PFSK-1 (cell line): Measurements from ENCODE around the gene SLC12A8.

ENCODE experiments used
- FOXP2 ChIP-seq: optimal IDR thresholded peaks from 2 replicates; pipeline ENCODE3; 2011; ENCODE audit warnings: borderline replicate concordance, control low read depth, inconsistent platforms; ENCODE audit not compliant: insufficient read depth; ENCODE audit errors: extremely low read length, extremely low read depth
- POLR2AphosphoS5 ChIP-seq: IDR thresholded peaks from 2 replicates; pipeline ENCODE4 v1.6.1; 2012; ENCODE audit warnings: low read depth, mild to moderate bottlenecking, control low read depth, low read length, moderate library complexity
- SIN3A ChIP-seq: IDR thresholded peaks from 2 replicates; pipeline ENCODE4 v1.6.1; 2012; ENCODE audit warnings: mild to moderate bottlenecking, low read length, moderate library complexity, borderline replicate concordance; ENCODE audit not compliant: insufficient read depth
- TAF1 ChIP-seq: IDR thresholded peaks from 2 replicates; pipeline ENCODE4 v1.6.1; 2012; ENCODE audit warnings: low read length, control low read depth, borderline replicate concordance; ENCODE audit not compliant: insufficient read depth
- TF ChIP-seq, protein P1 (sequence below), 2 experiments: IDR thresholded peaks; 2 replicates each; pipeline versions ENCODE4 v1.6.1 to v1.8.0; 2011 to 2012; ENCODE audit warnings: low read depth in 2 of 2, low read length in 2 of 2, control low read depth in 1 of 2, inconsistent platforms in 1 of 2, mild to moderate bottlenecking in 1 of 2, moderate library complexity in 1 of 2; ENCODE audit not compliant: insufficient read depth in 1 of 2

The SLC12A8 gene

DNA sequence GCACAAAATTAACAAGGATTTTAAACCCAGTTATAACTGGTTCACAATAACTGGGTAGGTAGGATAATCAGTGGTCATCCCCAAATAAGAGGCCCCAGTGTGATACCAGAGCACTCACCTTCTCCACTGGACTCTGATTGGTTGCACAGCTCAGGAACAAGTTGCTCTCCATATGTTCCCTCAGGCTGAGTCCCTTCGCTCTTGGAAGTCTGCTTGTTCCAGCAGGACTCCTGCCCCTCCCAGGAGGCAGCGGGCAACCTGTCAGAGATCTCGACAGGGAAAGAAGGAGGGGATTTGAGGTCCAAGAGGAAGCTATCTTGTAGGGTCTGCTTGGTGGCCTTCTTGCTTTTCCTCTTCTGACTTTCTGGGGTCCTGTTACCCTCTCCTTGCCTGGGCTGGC is 105.2 kb downstream of the SLC12A8 start:
- TF ChIP-seq, protein P1, sequence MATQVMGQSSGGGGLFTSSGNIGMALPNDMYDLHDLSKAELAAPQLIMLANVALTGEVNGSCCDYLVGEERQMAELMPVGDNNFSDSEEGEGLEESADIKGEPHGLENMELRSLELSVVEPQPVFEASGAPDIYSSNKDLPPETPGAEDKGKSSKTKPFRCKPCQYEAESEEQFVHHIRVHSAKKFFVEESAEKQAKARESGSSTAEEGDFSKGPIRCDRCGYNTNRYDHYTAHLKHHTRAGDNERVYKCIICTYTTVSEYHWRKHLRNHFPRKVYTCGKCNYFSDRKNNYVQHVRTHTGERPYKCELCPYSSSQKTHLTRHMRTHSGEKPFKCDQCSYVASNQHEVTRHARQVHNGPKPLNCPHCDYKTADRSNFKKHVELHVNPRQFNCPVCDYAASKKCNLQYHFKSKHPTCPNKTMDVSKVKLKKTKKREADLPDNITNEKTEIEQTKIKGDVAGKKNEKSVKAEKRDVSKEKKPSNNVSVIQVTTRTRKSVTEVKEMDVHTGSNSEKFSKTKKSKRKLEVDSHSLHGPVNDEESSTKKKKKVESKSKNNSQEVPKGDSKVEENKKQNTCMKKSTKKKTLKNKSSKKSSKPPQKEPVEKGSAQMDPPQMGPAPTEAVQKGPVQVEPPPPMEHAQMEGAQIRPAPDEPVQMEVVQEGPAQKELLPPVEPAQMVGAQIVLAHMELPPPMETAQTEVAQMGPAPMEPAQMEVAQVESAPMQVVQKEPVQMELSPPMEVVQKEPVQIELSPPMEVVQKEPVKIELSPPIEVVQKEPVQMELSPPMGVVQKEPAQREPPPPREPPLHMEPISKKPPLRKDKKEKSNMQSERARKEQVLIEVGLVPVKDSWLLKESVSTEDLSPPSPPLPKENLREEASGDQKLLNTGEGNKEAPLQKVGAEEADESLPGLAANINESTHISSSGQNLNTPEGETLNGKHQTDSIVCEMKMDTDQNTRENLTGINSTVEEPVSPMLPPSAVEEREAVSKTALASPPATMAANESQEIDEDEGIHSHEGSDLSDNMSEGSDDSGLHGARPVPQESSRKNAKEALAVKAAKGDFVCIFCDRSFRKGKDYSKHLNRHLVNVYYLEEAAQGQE (IDR thresholded peaks at IDR 0.05; ENCODE audit: insufficient read depth in 1 of 2, low read depth in 2 of 2, low read length in 2 of 2), result no peak
- no peak for TF ChIP-seq TAF1
- no peak for TF ChIP-seq FOXP2
- TF ChIP-seq SIN3A, result no peak
- no peak for TF ChIP-seq POLR2AphosphoS5

DNA sequence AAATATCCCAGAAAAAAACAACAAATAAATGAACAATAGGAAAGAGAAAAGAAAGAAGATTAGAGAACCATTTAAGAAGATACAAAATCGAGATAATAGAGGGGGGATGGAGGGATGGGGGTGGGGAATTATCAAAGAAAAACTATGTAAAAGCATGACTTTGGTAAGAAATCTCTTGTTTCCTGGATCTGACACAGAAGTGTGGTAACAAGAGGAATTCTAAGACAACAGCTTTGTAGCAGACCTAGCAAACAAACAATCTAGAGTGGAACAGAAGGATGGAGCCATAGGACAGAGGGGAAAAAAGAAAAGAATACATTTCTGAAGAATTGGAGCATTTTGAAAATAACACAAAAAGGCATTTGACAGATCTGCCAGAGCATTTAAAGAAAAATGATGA is 107.4 kb downstream of the SLC12A8 start:
- TF ChIP-seq POLR2AphosphoS5 (no peak), FOXP2 (no peak), SIN3A (no peak), TAF1 (no peak)
- TF ChIP-seq, protein P1 (IDR thresholded peaks at IDR 0.05; ENCODE audit: insufficient read depth in 1 of 2, low read depth in 2 of 2, low read length in 2 of 2), result no peak

DNA sequence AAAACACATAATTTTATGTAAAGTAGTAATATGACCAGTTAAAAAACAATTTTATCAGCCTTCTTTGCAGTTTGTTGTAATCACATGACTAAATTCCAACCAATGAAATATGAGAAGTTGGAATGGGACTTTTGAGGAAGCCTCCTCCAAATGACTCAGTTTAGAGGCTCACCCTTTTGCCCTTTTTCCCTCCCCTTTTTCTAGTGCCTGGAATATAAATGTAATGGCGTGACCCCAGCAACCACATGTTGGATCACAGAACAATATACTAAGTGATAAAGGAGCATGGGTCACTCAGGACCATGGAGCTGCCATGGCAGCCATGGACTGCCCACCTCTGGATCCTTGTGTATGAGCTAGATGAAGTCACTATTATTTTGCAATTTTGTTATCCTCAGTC is 107.9 kb downstream of the SLC12A8 start:
- TF ChIP-seq FOXP2, result no peak

DNA sequence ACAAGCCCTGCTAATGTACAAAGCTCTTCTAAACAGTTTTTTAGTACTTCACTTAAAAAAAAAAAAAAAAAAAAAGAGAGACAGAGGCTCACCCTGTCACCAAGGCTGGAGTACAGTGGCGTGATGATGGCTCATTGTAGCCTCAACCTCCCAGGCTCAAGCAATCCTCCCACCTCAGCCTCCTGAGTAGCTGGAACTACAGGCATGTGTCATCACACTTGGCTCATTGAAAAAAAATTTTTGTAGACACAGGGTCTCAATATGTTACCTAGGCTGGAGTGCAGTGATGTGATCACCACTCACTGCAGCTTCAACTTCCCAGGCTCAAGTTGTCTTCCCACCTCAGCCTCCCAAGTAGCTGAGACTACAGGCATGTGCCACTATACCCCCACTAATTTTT is 109.1 kb downstream of the SLC12A8 start:
- no peak for TF ChIP-seq POLR2AphosphoS5
- no peak for TF ChIP-seq SIN3A
- TF ChIP-seq FOXP2, result no peak
- TF ChIP-seq TAF1, result no peak
- TF ChIP-seq, protein P1 (IDR thresholded peaks at IDR 0.05; ENCODE audit: insufficient read depth in 1 of 2, low read depth in 2 of 2, low read length in 2 of 2), result no peak

DNA sequence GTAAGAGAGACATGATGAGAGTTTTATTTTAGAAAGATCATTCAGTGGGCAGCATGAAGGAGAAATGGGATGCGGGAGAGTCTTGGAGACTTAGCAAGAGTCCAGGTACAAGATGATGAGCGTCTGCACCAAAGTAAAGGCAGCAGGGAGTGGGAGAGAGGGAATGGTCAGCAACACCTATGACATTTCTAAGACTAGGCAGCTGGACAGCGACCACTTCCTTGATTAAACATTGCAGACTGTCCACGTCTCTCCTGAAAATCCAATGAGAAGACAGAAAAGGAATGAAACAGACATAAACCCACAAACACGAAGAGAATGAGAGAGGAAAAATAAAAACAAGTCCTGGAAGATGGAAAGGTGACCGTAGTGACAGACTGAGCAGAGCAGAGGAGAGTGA is 110.1 kb downstream of the SLC12A8 start:
- TF ChIP-seq POLR2AphosphoS5 (no peak), SIN3A (no peak)
- TF ChIP-seq, protein P1 (IDR thresholded peaks at IDR 0.05; ENCODE audit: insufficient read depth in 1 of 2, low read depth in 2 of 2, low read length in 2 of 2), result peak; percentile 57 to 81
